AG08395 (cell line): ENCODE measurements around the gene TMEM198.
A peak's percentile ranks its signal among the peaks of the same experiment; 100 is the strongest.

Experiments
- DNase-seq: peaks from one replicate; pipeline ENCODE4 v3.0.0; 2012; ENCODE audit warnings: mixed read lengths, low spot score

The TMEM198 gene

DNA sequence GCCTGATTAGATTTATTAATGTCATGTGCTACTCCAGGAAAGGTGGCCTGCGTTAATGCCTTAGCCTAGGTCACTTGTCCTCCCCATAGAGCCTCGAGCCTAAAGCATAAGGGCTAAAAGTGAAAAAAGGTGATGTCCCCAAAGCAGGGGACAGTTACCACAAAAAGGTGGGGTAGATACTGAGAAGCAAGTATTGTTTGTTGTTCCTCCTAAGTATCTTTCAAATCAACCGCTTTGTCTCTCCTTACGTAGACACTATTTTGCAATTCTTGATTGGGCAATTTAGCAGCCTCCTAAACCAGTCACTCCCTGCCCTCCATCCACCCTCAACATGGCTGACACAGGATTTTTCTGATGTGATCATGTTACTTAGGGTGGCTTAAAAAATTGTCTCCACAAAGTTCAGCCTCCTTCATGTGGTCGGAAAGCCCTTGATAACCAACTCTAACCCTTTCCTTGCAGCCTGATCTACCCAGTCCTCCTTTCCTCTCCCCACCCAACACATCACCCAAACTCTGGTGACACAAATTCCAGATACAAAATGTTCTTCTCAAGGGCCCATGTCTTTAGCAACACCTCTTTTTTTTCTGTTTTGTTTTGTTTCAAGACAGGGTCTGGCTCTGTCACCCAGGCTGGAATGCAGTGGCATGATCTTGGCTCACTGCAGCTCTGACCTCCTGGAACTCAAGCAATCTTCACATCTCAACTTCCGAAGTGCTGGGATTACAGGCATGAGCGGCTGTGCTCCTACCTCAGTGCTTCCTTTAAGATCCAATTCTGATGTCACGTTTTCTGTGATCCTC is 35.2 kb downstream of the TMEM198 start:
- no peak for DNase-seq

DNA sequence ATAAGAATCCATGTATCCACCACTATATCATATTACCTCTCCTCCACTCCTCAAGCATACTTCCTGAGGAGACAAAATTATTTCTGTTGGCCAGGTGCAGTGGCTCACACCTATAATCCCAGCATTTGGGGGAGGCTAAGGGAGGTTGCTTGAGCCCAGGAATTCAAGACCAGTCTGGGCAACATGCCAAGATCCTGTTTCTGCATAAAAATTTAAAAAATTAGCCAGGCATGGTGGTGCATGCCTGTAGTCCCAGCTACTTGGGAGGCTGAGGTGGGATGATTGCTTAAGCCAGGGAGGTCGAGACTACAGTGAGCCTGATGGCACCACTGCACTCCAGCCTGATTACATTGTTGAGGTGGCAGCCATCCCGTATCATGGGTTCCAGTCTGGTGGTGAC is 37.5 kb downstream of the TMEM198 start:
- DNase-seq: no peak

DNA sequence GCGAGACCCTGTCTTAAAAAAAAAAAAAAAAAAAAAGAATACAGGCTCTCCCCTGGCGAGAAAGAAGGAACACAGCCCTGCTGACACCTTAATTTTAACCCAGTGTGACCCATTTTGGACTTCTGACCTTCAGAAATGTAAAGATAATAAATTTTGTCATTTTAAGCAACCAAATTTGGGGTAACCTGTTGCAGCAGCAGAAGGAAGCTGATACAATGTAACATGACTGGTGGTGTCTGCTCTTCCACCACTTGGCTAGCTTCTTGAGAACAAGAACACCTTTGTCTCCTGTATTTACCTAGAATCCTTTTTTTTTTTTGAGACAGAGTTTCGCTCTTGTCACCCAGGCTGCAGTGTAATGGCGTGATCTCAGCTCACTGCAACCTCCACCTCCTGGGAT is 47.3 kb downstream of the TMEM198 start:
- DNase-seq: no peak

- no peak for DNase-seq
Observed at GRCh38 chr2:219592736-219593135, 48.9 kb downstream of the TMEM198 start.

DNA sequence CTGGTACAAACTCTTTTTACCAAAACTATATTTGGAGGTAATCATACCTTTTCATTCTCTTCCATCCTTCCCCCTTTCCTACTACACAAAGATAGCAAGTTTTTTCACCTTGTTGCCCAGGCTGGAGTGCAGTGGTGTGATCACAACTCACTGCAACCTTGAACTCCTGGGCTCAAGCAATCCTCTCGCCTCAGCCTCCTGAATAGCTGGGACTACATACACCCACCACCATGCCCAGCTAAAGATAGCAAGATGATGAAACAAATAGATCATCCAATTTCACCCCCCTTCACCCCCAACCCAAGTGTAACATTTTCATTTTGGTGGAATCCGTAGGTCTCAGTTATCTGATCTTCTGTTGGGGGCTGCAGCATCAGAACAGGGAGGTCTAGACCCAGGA is 49.3 kb downstream of the TMEM198 start:
- DNase-seq: no peak

DNA sequence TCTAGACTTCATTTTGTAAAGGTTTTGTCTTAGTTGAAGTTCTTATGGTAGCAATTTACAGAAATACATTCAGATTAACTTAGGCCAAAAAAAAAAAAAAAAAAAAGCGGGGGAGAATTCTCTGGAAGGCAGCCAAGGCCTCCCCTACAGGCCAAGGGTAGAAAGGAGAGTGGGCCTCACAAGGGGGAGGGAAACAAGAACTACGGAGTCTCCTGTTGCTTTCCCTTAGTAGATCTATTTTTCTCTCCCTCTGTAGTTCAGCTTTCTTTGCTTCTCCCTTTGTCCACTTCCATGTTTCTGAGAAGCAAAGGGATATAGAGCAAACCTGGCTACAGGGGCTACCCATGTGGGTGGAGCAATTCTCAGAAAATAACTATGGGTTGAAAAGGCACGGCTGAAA is 51.4 kb downstream of the TMEM198 start:
- DNase-seq: no peak

DNA sequence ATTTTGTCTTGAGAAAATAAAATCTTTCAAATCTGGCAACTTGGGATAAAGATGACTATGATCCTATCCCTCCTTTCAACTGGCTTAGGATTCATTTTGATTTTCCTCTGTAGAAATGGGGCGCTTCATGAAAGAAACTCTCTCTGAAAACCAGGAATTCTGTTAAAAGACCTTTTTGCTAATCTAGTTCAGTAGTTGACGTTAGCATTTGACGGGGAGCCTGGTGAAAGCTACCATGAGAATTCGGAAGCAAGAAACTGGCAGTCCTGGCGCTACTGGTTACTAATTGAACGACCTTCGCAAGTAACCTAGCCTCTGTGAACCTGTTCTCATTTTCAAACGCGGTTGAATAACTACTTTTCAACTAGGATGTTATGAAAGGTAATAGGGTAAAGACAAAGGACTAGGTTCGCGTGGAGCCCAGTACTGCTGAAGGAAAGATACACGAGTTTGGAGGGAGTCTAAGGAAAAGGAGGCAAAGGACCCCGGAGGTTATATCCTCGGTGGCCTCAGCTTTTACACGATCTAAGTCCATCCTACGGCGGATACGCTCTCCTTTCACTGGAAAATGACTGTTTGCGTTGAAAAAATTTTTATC is 53.2 kb downstream of the TMEM198 start:
- peak; percentile 13 for DNase-seq

- peak; percentile 99 for DNase-seq
Observed at GRCh38 chr2:219597552-219598307, 53.9 kb downstream of the TMEM198 start, which contains the start of gene STK11IP. STK11IP (plus strand) TSS chr2:219597857; CDS start chr2:219598120, 263 bp downstream.

GRCh38 chr2:219598308-219599078 is 54.7 kb downstream of the TMEM198 start:
- no peak for DNase-seq
